Urothelium cell line (cell line): ENCODE data around the gene NCAPG.

ENCODE experiments used
- DNase-seq: peaks from one replicate; pipeline ENCODE4 v3.0.0; 2011; ENCODE audit warnings: low spot score, mixed read lengths
- FAIRE-seq: peaks from 2 replicates; lab custom pipeline; 2011; peaks lifted over from hg19 to GRCh38; lab: Jason Lieb, UNC

The NCAPG gene

GRCh38 chr4:17866810-17867209 is 56.0 kb downstream of the NCAPG start:
- no peak for DNase-seq
- FAIRE-seq, result no peak

DNA sequence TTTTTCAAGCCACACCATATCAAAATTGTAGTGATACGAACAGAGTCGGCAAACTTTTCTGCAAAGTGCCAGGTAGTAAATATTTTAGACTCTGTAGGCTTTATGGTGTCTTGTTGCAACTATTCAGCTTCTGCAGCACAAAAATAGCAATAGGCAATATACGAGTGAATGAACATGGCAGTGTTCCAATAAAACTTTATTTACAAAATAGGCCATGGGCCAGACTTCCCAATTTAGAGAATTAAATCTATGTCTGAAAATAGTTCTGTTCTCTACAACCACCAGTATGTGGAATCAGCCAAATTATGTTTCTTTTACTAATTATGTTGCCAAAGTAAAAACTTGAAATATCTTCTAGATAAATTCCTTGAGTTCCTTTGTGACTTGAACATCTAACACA is 56.5 kb downstream of the NCAPG start:
- FAIRE-seq (no peak), DNase-seq (no peak)

GRCh38 chr4:17869327-17869726 is 58.5 kb downstream of the NCAPG start:
- FAIRE-seq (no peak), DNase-seq (no peak)

- FAIRE-seq, result no peak
- no peak for DNase-seq
Observed at GRCh38 chr4:17875402-17876070, 64.8 kb downstream of the NCAPG start.

DNA sequence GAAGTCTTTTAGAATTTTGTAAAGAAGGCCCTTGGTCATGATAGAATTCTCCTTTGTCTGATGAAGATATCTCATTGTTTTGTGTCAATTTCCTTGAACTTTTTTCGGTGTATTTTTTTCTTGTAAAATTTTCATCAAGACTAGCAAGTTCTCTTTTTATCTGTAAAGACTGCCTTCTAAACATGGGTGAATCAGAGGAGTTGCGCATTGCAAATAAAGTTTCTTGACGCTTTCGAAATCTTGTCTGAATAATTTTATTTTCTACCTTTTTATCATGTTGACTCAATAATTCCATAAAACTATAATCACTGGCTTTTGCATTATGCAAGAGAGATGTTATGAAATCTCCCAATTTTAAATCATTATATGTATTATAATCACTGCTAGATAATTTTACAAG is 66.2 kb downstream of the NCAPG start:
- DNase-seq, result no peak

GRCh38 chr4:17877661-17878060 is 66.9 kb downstream of the NCAPG start:
- no peak for DNase-seq

More for the DNA sequence above, 66.2 kb downstream of the NCAPG start:
- no peak for FAIRE-seq

GRCh38 chr4:17884063-17884462 is 73.3 kb downstream of the NCAPG start:
- FAIRE-seq (no peak), DNase-seq (no peak)

More at GRCh38 chr4:17877661-17878060, 66.9 kb downstream of the NCAPG start:
- FAIRE-seq, result no peak

DNA sequence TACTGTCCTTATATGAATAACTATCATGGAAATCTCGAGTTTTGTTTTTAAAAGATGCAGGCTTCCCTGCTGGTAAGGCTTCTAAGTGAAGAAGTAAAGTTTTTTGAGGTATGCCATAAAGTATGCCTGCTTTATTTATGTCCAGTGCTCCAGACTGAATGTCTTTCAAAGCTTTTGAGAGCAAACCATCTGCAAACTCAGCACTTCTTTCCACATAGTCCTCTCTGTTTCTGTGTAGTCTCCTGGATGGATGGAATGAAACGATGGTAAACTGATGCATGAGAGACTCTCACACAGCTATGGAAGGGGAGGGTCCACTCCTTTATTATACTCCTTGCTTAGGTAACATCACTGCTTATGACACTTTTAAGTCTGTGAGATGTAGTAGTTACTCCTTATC is 73.7 kb downstream of the NCAPG start:
- FAIRE-seq, result no peak
- DNase-seq, result no peak

DNA sequence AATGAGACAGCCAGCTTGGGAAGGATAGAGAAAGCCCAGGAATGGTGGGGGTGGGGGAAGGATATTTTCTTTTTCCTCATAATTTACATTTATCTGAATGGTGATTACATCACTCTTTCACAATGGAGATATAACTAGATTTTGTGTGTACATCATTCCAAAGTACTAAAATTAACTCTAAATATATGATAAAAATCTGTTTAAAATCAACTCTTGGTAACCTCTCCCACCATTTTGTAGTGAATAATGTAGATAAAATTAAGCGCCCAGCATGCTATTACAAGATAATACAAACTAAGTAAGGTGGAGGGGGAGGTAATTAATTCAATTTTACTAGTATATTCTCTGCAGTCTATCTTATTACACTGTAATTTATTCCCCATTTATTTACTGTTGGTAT is 78.9 kb downstream of the NCAPG start:
- FAIRE-seq (no peak), DNase-seq (no peak)

DNA sequence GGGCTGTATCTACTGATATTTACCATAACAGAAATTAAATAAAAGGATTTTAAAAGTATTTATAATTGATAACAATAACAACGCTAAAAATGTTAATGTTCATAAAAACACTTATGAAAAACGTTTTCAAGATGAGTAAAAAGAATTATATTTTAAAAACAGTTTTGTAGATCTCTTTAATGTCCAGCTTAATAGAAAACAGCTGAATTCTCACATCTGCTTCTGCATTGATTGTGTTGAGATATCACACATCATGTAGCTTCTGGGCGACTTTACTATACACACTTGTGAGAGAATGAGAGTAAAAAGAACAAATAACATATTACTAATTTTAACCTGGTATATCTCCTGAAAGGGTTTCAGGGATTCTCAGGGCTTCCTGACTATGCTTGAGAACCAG is 83.6 kb downstream of the NCAPG start:
- DNase-seq, result no peak
- no peak for FAIRE-seq
